ENCODE measurements around the gene MICAL2.
A peak's percentile ranks its signal among the peaks of the same experiment; 100 is the strongest.

Gene MICAL2

DNA sequence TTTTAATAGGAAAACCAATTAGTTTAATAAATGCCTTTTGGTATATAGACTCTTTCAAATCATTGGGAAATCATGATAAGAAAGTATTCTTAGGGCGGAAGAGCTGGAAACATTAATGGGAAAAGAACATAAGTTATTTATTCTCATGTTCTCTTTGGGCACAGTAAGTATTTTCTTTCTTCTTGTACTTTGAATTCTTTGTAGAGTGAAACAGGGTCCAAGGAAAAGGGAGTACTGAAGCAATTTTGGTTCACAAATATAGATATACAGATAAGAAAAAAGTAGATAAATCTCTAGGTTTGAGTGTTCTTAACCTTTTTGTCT is 123.2 kb downstream of the MICAL2 start:
- H3K79me2 ChIP-seq (ENCODE audit: low read length) = no peaks in the 10 kb centered on the region

DNA sequence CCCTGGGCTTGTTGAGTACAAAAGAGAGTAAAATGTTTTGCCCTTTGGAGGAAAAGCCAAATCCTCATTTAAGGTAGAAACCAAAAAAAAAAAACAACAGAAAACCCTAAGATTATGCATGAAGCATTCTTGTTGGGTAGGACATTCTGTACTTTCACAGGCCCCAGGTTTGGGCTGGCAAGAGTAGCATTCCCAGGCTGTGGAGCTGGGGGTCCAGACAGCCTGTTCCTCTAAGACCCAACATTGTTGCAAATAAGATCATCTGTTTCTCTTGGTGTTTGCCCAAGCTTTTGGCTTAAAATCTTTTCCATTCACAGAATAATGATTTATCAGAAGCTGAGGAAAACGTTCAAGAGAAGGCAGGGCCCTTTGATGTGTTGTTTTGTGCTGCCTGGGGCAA is 123.8 kb downstream of the MICAL2 start:
- Histone ChIP-seq H3K9me3 (ENCODE audit: insufficient read depth, low read length) (no peaks in the 10 kb centered on the region), H3K4me2 (ENCODE audit: low read length) (no peak overlapping the region), H4K20me1 (ENCODE audit: insufficient read depth, low read length) (no peaks in the 10 kb centered on the region), H2AFZ (ENCODE audit: low read depth, low read length) (no peak overlapping the region), H3K4me1 (ENCODE audit: low read length) (peaks cover 6% of the 10 kb centered on the region; the same call in 1 of the 2 replicates), H3K27ac (ENCODE audit: low read length) (no peak overlapping the region), H3K36me3 (replicated peaks; ENCODE audit: low read depth, low read length) (no peaks in the 10 kb centered on the region), H3K9ac (ENCODE audit: low read length) (no peak overlapping the region), H3K79me2 (ENCODE audit: low read length) (no peaks in the 10 kb centered on the region), H3K4me3 (ENCODE audit: low read length) (no peak overlapping the region), H3K27me3 (ENCODE audit: low read depth, low read length) (no peaks in the 10 kb centered on the region)
- TF ChIP-seq, protein P1, sequence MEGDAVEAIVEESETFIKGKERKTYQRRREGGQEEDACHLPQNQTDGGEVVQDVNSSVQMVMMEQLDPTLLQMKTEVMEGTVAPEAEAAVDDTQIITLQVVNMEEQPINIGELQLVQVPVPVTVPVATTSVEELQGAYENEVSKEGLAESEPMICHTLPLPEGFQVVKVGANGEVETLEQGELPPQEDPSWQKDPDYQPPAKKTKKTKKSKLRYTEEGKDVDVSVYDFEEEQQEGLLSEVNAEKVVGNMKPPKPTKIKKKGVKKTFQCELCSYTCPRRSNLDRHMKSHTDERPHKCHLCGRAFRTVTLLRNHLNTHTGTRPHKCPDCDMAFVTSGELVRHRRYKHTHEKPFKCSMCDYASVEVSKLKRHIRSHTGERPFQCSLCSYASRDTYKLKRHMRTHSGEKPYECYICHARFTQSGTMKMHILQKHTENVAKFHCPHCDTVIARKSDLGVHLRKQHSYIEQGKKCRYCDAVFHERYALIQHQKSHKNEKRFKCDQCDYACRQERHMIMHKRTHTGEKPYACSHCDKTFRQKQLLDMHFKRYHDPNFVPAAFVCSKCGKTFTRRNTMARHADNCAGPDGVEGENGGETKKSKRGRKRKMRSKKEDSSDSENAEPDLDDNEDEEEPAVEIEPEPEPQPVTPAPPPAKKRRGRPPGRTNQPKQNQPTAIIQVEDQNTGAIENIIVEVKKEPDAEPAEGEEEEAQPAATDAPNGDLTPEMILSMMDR (IDR thresholded peaks at IDR 0.05; ENCODE audit: low read depth, low read length) = no peak
- TF ChIP-seq EZH2phosphoT487 (IDR thresholded peaks at IDR 0.05; ENCODE audit: low read depth) = no peak

More for the DNA sequence above, 123.2 kb downstream of the MICAL2 start:
- H3K4me2 ChIP-seq (ENCODE audit: low read length) = no peak overlapping the region
- H3K4me3 ChIP-seq (ENCODE audit: low read length) = no peak overlapping the region
- peaks cover 6% of the 10 kb centered on the region; the same call in 1 of the 2 replicates for H3K4me1 ChIP-seq (ENCODE audit: low read length)
- no peaks in the 10 kb centered on the region for H3K9me3 ChIP-seq (ENCODE audit: insufficient read depth, low read length)
- H2AFZ ChIP-seq (ENCODE audit: low read depth, low read length) = no peak overlapping the region
- no peak for TF ChIP-seq EZH2phosphoT487 (IDR thresholded peaks at IDR 0.05; ENCODE audit: low read depth)
- TF ChIP-seq, protein P1 (IDR thresholded peaks at IDR 0.05; ENCODE audit: low read depth, low read length) = no peak
- no peaks in the 10 kb centered on the region for H3K36me3 ChIP-seq (replicated peaks; ENCODE audit: low read depth, low read length)
- no peak overlapping the region for H3K27ac ChIP-seq (ENCODE audit: low read length)
- no peaks in the 10 kb centered on the region for H3K27me3 ChIP-seq (ENCODE audit: low read depth, low read length)
- H3K9ac ChIP-seq (ENCODE audit: low read length) = no peak overlapping the region
- H4K20me1 ChIP-seq (ENCODE audit: insufficient read depth, low read length) = no peaks in the 10 kb centered on the region

DNA sequence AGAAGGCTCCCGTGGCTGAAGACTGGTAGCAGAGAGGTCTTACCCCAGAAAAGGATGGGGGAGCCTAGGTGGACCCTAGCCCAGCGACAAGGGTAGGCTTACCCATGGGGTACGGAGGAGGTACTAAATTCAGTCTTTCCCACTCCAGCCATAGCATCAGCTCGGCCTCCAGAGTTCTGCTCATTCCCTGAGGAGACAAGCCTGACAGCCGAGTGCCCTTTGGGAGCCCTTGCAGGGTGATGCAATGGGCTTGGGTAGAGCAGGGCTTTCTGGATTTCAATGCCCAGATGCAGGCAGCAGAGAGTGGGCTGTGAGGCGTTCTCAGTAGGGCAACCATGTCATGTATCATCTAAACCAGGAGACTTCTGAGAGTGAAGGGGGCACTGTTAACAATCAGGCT is 124.7 kb downstream of the MICAL2 start:
- Histone ChIP-seq H4K20me1 (ENCODE audit: insufficient read depth, low read length) (no peaks in the 10 kb centered on the region), H3K4me3 (ENCODE audit: low read length) (no peak overlapping the region), H3K4me1 (ENCODE audit: low read length) (peaks cover 6% of the 10 kb centered on the region; the same call in 1 of the 2 replicates), H3K27me3 (ENCODE audit: low read depth, low read length) (no peaks in the 10 kb centered on the region), H3K4me2 (ENCODE audit: low read length) (no peak overlapping the region), H3K9me3 (ENCODE audit: insufficient read depth, low read length) (no peaks in the 10 kb centered on the region), H3K79me2 (ENCODE audit: low read length) (no peaks in the 10 kb centered on the region), H3K9ac (ENCODE audit: low read length) (no peak overlapping the region), H3K27ac (ENCODE audit: low read length) (no peak overlapping the region), H3K36me3 (replicated peaks; ENCODE audit: low read depth, low read length) (no peaks in the 10 kb centered on the region), H2AFZ (ENCODE audit: low read depth, low read length) (no peak overlapping the region)
- TF ChIP-seq EZH2phosphoT487 (IDR thresholded peaks at IDR 0.05; ENCODE audit: low read depth) = no peak
- TF ChIP-seq, protein P1 (IDR thresholded peaks at IDR 0.05; ENCODE audit: low read depth, low read length) = no peak

DNA sequence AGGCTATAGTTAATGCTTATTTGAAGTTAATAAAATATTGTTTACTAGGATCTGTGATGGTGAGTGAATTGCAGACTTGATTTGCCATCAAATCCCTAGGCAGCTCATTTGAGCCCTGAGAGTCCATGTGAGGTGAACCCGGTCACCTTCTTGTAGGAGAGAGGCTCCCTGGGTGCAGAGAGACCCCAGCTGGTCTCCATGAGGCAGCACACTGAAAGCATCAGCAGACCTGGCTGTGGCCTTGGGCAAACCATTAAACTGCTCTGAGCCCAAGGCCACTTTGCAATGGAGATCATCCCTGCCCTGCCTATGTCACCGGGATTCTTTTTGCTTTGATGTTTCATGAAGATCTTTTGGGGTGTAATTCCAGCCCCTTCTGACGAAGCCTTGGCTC is 125.2 kb downstream of the MICAL2 start:
- H3K36me3 ChIP-seq (replicated peaks; ENCODE audit: low read depth, low read length) = no peaks in the 10 kb centered on the region
- no peaks in the 10 kb centered on the region for H3K79me2 ChIP-seq (ENCODE audit: low read length)
- H2AFZ ChIP-seq (ENCODE audit: low read depth, low read length) = no peak overlapping the region
- no peak overlapping the region for H3K4me3 ChIP-seq (ENCODE audit: low read length)
- no peak overlapping the region for H3K4me2 ChIP-seq (ENCODE audit: low read length)
- TF ChIP-seq, protein P1 (IDR thresholded peaks at IDR 0.05; ENCODE audit: low read depth, low read length) = peak; percentile 18; the same call in 1 of the 2 replicates
- TF ChIP-seq EZH2phosphoT487 (IDR thresholded peaks at IDR 0.05; ENCODE audit: low read depth) = no peak
- H3K27me3 ChIP-seq (ENCODE audit: low read depth, low read length) = no peaks in the 10 kb centered on the region
- no peaks in the 10 kb centered on the region for H4K20me1 ChIP-seq (ENCODE audit: insufficient read depth, low read length)
- H3K27ac ChIP-seq (ENCODE audit: low read length) = no peak overlapping the region
- no peaks in the 10 kb centered on the region for H3K9me3 ChIP-seq (ENCODE audit: insufficient read depth, low read length)
- H3K4me1 ChIP-seq (ENCODE audit: low read length) = peaks cover 6% of the 10 kb centered on the region; the same call in 1 of the 2 replicates
- no peak overlapping the region for H3K9ac ChIP-seq (ENCODE audit: low read length)
